NB4 (cell line): ENCODE measurements around the gene RHBDF1.

Source experiments
- MYC ChIP-seq: IDR thresholded peaks from 2 replicates; pipeline ENCODE4 v1.6.1; 2011; ENCODE audit warnings: low read depth, low read length
- TF ChIP-seq, protein P1 (sequence below): IDR thresholded peaks from one replicate; pipeline ENCODE4 v1.5.1; 2012; ENCODE audit warnings: low read depth, low read length

DNA sequence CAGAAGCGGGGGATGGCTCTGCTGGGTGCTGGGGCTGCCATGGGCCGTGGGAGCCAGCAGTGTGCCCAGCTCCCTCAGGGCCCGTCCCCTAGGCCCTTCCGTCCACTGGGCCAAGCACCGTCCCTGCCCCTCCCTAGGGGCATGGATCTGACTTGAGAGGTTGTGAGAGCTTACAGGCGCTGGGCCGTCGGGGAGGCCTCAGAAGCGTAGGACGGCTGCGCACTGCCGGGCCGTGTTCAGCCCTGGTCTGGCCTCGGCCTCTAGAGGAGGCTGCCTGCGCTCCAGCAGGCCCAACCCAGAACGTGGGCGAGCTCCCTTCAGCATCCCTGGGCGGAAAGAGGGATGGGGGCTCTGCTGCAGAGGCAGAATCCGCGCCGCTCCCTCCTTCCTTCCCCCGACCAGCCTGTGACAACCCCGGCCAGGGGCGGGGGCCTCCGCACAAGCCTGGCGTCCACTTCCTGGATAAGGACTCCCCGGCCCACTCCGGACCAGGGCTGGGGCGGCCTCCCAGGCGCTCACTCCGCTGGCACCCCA is 4.9 kb upstream of the RHBDF1 start:
- TF ChIP-seq, protein P1, sequence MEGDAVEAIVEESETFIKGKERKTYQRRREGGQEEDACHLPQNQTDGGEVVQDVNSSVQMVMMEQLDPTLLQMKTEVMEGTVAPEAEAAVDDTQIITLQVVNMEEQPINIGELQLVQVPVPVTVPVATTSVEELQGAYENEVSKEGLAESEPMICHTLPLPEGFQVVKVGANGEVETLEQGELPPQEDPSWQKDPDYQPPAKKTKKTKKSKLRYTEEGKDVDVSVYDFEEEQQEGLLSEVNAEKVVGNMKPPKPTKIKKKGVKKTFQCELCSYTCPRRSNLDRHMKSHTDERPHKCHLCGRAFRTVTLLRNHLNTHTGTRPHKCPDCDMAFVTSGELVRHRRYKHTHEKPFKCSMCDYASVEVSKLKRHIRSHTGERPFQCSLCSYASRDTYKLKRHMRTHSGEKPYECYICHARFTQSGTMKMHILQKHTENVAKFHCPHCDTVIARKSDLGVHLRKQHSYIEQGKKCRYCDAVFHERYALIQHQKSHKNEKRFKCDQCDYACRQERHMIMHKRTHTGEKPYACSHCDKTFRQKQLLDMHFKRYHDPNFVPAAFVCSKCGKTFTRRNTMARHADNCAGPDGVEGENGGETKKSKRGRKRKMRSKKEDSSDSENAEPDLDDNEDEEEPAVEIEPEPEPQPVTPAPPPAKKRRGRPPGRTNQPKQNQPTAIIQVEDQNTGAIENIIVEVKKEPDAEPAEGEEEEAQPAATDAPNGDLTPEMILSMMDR = no peak
- TF ChIP-seq MYC = 0 out of 2 replicates have a peak, but pooled peaks have one; percentile 14
